Skin of body (tissue), 2 donors: ENCODE results near the gene IQCF6. TPM values are rescaled to one million over a fixed set of nuclear protein-coding genes. Genes with fewer than 3 reads are reported as not detected.
A peak's percentile ranks its signal among the peaks of the same experiment; 100 is the strongest.
"Not testable (repeated sequence)": the region's sequence is repeated elsewhere in the genome, so short reads cannot be mapped to it uniquely, and the experiment has no call there.

Experiments used
- DNase-seq: peaks from one replicate; lab custom pipeline; 2025; lab: John Stamatoyannopoulos, UW
- total RNA-seq: library from RNA; depleted of rRNA; stranded (reverse); fragments of >200 nt; gene quantifications from one replicate; pipeline ENCODE4 v1.2.3, GENCODE V29; 2014

Gene IQCF6
- total RNA-seq, result not detected

- no peak for DNase-seq
Measured at GRCh38 chr3:51779137-51779536, at the start of gene IQCF6. Gene IQCF6 (minus strand): TSS chr3:51779237. CDS start chr3:51779224, 13 bp downstream.

DNA sequence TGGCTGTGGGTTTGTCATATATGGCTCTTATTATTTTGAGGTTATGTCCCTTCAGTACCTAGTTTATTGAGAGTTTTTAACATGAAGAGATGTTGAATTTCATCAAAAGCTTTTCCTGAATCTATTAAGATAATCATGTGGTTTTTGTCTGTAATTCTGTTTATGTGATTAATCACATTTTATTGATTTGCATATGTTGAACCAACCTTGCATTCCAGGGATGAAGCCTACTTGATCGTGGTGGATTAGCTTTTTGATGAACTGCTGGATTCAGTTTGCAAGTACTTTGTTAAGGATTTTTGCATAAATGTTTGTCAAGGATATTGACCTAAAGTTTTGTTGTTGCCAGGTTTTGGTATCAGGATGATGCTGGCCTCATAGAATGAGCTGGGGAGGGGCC is 49.3 kb upstream of the IQCF6 start:
- DNase-seq, result no peak

GRCh38 chr3:51819709-51820406 is 40.8 kb upstream of the IQCF6 start:
- no peak for DNase-seq

DNA sequence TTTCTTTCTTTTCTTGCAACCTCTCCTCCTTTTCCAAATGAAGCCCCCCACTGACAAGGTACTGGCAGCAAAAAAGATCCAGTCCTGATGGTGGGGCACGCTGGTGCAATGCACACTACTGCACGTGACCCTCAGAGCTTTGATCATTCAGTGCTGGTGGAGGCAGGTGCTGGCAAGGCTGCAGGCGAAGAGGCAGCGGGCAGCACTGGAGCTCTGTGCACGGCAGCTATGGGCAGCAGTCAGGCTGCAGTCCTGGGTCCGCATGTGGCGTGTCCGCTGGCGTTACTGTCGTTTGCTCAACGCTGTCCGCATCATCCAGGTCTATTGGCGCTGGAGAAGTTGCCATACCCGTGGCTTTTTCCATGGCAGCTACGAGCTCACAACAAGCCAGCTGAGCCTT is 40.1 kb upstream of the IQCF6 start:
- no peak for DNase-seq

DNA sequence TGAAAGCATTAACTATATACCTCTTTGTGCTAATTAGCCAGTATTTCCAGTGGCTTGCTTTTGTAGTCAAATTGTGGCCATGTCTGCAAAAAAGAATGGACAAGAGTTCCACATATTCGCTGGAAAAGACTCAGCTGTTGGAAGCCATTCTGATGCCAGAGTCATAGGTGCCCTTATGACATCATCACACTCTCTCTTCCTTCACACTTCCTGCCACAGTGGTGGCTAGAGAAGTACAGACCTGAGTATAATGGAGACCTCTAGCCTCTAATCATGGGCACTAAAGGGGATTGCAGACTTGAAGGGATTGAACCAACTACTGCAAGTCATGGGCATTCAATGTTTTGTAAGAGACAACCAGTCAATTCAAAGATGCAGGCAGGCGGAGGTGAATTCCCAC is 38.3 kb upstream of the IQCF6 start:
- DNase-seq, result no peak

DNA sequence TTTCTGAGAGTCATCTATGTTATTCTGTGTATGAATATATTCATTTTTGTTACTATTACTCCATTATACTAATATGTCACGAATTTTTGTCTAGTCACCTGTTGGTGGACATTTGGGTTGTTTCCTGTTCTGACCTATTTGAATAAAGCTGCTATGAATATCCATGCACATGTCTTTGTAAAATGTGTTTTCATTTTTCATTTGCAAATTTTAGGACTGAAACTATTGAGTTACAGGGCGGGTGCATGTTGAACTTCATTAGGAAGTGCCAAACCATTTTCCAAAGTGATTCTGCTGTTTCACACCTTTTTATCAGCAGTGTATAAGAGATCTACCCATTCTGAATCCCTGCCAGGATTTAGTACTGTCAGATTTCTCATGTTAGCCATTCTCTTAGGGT is 37.7 kb upstream of the IQCF6 start:
- no peak for DNase-seq

DNA sequence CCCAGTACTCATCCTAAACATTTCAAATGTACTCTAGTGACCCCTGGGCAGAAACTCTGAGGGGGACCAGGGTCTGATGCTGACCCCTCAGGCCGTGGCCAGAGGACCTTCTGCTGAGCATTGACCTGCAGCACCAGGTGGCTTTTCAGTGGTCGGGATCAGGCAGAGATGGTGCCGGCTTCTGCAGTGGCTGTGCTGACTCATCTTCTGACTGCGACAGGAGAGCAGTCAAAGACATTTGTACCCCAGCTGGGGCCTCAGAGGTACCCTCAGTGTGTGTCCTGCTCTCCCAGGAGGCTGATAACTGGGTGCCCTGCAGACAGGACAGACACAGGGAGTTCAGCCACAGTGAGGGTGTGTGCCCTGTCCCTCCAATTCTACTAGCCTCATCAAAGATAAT is 36.6 kb upstream of the IQCF6 start:
- DNase-seq, result no peak

DNA sequence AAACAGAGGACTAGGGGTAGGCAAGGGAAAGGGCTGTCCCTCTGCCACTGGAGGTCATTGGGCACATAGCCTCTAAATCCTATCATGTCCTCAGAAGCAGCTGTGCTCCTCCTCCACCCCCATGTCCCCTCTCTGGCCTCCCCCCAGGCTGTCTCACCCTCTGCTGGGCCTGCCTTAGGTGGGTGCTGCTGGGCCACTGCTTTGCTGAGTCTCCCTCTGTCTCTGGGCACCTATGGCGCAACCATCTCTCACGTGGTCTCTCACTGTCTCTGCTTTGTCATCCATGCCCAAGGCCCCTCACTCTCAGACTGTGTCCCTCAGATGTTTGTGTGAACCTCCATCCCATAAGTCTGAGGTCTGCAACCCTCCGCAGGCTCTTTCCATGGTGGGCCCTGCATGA is 35.0 kb upstream of the IQCF6 start:
- no peak for DNase-seq

DNA sequence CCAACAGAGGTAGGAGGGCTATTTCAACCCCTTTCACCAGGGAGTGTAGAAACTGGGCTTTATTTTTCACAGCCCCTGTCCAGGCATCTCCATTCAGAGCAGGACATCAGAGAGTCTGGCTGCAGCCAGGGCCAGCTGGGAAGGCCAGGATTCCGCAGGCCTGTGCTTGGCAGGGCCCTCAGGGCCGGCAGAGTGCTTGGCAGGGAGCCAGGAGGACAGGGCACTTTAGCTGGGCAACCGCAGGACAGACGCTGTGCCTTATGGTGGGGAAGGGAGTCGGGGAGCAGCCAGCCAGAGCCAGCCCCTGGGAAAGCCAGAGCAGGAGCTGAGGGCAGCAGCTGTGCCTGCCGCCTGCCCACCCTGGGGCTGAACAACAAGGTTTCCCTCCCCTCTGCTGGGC is 34.5 kb upstream of the IQCF6 start:
- no peak for DNase-seq

- no peak for DNase-seq
Measured at GRCh38 chr3:51808934-51809333, 29.9 kb upstream of the IQCF6 start.

- no peak for DNase-seq
Measured at GRCh38 chr3:51802106-51802703, 23.2 kb upstream of the IQCF6 start.

DNA sequence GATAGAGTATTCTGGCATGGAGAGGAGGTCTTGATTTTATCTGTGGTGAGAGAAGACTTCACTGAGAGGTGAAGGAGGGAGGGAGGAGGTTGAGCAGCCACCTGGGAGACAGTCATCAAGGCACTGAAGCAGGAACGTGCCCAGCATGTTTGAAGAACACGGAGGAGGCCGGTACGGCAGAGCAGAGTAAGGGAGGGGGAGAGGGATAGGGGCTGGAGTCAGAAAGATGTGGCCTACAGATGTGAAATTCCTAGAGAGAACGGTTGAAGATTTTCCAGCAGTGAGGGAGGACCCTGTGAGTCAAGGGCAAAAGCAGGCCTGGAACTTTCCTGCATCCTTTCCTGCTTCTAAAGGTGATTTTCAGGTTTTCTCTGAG is 21.7 kb upstream of the IQCF6 start:
- no peak for DNase-seq

DNA sequence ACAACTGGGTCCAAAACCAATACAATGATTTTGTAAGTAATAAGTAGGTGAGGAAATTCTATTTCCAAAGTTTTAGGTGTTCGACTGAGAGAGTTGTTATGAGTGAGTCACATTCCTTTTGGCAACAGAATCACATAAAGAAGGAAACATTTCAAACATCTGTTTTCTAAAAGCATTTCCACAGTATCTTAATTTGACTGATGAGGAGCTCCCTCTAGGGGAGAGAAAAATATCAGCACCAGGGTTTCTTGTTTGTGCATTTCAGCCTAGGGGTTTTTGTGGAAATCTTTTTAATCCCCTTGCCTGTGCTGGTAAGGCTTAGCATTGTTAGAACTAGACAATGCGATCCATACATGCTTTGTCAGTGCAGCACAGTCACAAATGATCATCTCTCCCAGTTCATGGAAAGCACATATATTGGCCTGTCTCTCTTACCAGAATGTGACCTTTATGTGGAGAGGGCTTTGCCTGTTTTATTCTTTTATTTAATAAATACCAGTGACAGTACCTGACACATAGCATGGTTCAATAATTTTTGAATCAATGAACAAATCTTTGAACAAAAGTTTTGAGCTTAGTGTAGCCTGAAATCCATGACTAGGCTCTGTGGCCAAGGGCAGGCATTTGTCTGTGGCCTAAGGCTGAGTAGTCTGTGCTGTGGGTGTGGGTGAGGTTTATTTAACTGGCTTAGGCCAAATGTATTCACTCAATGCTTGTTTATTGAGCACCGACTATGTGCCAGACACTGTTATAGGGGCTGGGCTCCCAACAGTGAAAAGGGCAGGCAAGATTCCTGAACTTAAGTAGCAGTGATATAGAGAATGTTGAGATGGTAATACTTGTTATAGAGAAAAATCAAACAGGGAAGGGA is 21.1 kb upstream of the IQCF6 start:
- DNase-seq, result peak; percentile 76

- DNase-seq, result no peak
Measured at GRCh38 chr3:51798411-51798963, 19.4 kb upstream of the IQCF6 start.

DNA sequence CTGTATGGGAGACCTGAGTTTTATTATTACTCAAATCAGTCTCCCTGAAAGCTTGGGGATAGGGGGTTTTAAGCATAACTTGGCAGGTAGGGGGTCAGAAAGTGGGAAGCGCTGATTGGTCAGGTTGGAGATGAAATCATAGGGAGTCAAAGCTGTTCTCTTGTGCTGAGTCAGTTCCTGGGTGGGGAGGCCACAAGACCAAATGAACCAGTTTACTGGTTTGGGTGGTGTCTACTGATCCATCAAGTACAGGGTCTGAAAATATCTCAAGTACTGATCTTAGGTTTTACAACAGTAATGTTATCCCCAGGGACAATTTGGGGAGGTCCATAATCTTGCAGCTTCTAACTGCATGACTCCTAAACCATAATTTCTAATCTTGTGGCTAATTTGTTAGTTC is 17.8 kb upstream of the IQCF6 start:
- DNase-seq, result no peak

- DNase-seq, result no peak
Measured at GRCh38 chr3:51794206-51794605, 15.2 kb upstream of the IQCF6 start.

GRCh38 chr3:51792206-51792605 is 13.2 kb upstream of the IQCF6 start:
- no peak for DNase-seq

DNA sequence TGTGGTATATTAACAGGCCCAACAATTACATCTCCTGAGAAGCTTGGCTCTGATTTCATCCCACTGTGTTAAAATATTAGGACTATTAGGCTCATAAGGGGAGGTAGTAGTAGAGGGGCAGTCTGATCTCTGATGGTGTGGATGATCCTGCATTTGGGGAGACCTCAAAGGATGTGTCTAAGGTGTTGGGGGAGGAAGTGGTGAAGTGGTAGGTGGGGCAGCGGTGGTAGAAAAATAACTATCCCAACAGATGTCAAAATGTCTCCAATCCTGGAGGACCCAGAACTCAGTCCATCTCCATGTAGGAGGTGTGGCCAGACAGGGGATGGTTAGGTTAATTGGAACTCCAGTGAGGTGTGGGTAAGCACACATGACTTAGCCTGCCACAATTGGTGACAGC is 10.4 kb upstream of the IQCF6 start:
- no peak for DNase-seq

DNA sequence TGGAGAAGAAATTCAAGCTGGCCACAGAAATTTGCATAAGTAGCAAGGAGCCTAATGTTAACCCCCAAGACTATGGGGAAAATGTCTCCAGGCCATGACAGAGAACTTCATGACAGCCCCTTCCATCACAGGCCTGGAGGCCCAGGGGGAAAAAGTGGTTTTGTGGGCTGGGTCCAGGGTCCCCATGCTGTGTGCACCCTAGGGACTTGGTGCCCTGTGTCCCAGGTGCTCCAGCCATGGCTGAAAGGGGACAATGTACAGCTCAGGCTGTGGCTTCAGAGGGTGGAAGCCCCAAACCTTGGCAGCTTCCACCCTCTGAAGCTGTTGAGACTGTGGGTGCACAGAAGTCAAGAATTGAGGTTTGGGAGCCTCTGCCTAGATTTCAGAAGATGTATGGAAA is 8.5 kb upstream of the IQCF6 start:
- not testable (repeated sequence) for DNase-seq

GRCh38 chr3:51786267-51786666 is 7.2 kb upstream of the IQCF6 start:
- no peak for DNase-seq

- DNase-seq, result no peak
Measured at GRCh38 chr3:51778554-51778953, 483 bp downstream of the IQCF6 start.

- DNase-seq, result no peak
Measured at GRCh38 chr3:51777985-51778384, 1.1 kb downstream of the IQCF6 start.
